Ishikawa (cell line): ENCODE results near the gene RNF4.

Experiments used
- CEBPB ChIP-seq: IDR thresholded peaks from 2 replicates; pipeline ENCODE4 v1.6.1; 2012
- CREB1 ChIP-seq: IDR thresholded peaks from 2 replicates; pipeline ENCODE4 v1.6.1; 2012; ENCODE audit warnings: low read depth
- EGR1 ChIP-seq: IDR thresholded peaks from 2 replicates; pipeline ENCODE4 v1.6.1; 2012
- EP300 ChIP-seq: IDR thresholded peaks from 2 replicates; pipeline ENCODE4 v1.6.1; 2012; ENCODE audit warnings: borderline replicate concordance
- FOXM1 ChIP-seq: IDR thresholded peaks from 2 replicates; pipeline ENCODE4 v1.6.1; 2012; ENCODE audit warnings: low read depth, borderline replicate concordance
- NFIC ChIP-seq: IDR thresholded peaks from 2 replicates; pipeline ENCODE4 v1.6.1; 2012
- RAD21 ChIP-seq: IDR thresholded peaks from 2 replicates; pipeline ENCODE4 v1.6.1; 2012; ENCODE audit warnings: low read depth
- TAF1 ChIP-seq: IDR thresholded peaks from 2 replicates; pipeline ENCODE4 v1.6.1; 2012; ENCODE audit warnings: low read depth, mild to moderate bottlenecking
- TCF12 ChIP-seq: IDR thresholded peaks from 2 replicates; pipeline ENCODE4 v1.6.1; 2012; ENCODE audit warnings: low read depth
- TEAD4 ChIP-seq: IDR thresholded peaks from 2 replicates; pipeline ENCODE4 v1.6.1; 2012
- YY1 ChIP-seq: IDR thresholded peaks from 2 replicates; pipeline ENCODE4 v1.6.1; 2012; ENCODE audit warnings: low read depth
- ZBTB7A ChIP-seq: IDR thresholded peaks from 2 replicates; pipeline ENCODE4 v1.6.1; 2012; ENCODE audit warnings: low read depth
- TF ChIP-seq, protein P1 (sequence below): IDR thresholded peaks from 2 replicates; pipeline ENCODE4 v1.6.1; 2012
- TF ChIP-seq, protein P2 (sequence below): IDR thresholded peaks from 2 replicates; pipeline ENCODE4 v1.6.1; 2012; ENCODE audit warnings: low read depth, mild to moderate bottlenecking
- TF ChIP-seq, protein P3 (sequence below): IDR thresholded peaks from 2 replicates; pipeline ENCODE4 v1.6.1; 2012

RNF4 gene

DNA sequence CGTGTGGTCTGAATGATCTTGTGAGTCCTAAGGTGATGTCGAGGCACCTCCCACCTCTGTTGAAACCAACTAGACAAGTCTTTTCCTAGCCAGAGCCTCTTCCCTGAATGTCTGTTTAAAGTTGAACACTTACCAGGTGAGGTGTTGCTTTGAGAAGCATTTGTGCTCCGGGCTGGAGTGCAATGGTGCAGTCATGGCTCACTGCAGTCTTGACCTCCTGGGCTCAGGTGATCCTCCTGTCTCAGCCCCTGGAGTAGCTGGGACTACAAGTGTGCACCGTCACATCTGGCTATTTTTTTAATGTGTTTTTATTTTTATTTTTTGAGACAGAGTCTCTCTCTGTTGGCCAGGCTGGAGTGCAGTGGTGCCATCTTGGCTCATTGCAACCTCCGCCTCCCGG, 18.1 kb downstream of the RNF4 start:
- no peak for TF ChIP-seq CEBPB
- no peak for TF ChIP-seq TEAD4
- no peak for TF ChIP-seq CREB1
- no peak for TF ChIP-seq EP300
- TF ChIP-seq FOXM1, result no peak
- TF ChIP-seq TAF1, result no peak
- TF ChIP-seq, protein P1, sequence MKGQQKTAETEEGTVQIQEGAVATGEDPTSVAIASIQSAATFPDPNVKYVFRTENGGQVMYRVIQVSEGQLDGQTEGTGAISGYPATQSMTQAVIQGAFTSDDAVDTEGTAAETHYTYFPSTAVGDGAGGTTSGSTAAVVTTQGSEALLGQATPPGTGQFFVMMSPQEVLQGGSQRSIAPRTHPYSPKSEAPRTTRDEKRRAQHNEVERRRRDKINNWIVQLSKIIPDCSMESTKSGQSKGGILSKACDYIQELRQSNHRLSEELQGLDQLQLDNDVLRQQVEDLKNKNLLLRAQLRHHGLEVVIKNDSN, result no peak

DNA sequence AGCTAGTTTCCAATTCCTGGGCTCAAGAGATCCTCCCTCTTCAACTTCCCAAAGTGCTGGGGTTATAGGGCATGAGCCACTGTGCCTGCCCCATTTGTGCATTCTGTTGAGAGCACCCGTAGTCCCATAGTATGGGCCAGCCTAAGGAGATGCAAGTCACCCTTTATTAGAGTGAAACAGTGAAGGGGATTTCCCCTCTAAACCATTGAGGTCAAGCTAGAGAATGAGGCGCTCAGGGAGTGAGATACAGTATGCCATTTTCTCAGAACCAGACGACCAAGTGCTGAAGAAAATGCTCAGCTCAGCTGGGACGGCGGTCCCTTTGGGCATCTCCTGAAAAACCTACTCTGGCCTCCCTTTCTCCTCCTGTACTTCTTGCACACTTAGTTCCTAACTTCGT, 18.7 kb downstream of the RNF4 start:
- TF ChIP-seq, protein P2, sequence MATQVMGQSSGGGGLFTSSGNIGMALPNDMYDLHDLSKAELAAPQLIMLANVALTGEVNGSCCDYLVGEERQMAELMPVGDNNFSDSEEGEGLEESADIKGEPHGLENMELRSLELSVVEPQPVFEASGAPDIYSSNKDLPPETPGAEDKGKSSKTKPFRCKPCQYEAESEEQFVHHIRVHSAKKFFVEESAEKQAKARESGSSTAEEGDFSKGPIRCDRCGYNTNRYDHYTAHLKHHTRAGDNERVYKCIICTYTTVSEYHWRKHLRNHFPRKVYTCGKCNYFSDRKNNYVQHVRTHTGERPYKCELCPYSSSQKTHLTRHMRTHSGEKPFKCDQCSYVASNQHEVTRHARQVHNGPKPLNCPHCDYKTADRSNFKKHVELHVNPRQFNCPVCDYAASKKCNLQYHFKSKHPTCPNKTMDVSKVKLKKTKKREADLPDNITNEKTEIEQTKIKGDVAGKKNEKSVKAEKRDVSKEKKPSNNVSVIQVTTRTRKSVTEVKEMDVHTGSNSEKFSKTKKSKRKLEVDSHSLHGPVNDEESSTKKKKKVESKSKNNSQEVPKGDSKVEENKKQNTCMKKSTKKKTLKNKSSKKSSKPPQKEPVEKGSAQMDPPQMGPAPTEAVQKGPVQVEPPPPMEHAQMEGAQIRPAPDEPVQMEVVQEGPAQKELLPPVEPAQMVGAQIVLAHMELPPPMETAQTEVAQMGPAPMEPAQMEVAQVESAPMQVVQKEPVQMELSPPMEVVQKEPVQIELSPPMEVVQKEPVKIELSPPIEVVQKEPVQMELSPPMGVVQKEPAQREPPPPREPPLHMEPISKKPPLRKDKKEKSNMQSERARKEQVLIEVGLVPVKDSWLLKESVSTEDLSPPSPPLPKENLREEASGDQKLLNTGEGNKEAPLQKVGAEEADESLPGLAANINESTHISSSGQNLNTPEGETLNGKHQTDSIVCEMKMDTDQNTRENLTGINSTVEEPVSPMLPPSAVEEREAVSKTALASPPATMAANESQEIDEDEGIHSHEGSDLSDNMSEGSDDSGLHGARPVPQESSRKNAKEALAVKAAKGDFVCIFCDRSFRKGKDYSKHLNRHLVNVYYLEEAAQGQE, result no peak
- TF ChIP-seq, protein P1, result no peak
- TF ChIP-seq TCF12 (no peak), RAD21 (no peak), CEBPB (no peak), NFIC (no peak), CREB1 (no peak), TEAD4 (no peak), YY1 (no peak), TAF1 (no peak), FOXM1 (no peak), ZBTB7A (no peak), EGR1 (no peak), EP300 (no peak)
- TF ChIP-seq, protein P3, sequence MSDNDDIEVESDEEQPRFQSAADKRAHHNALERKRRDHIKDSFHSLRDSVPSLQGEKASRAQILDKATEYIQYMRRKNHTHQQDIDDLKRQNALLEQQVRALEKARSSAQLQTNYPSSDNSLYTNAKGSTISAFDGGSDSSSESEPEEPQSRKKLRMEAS, result no peak

- TF ChIP-seq NFIC, result no peak
Measured at GRCh38 chr4:2489081-2489805, 20.3 kb downstream of the RNF4 start.

DNA sequence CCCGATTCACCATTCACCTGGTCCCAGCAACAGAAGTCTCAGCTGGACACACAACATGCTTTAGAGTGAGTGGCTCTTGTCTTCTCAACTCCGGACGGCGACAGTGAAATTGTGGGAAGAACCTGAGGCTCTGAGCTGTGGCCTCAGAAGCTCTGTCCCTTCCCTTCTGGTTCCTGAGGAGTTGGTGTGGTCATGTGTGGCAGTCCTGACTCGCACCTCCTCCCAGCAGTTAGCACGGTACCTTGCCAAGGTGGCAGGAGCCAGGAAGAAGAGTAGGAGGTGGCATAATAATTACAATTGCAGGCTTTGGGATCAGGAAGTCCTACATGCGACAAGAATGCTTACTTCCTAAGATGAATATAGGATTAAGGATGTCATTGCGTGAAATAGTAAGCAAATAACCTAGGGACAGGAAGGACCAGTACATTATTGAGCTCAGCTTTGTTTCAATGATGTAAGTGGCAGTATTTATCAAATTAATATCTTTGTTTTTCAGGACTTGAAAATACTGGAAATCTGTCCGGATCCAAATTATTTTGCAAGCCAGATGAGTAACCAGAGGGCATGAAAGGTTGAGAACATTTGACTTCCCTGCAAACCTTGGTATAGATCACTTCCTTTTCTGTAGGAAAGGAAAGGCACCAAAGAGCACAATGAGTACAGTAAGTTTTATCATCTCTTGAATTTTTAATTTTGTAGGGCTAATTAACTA, 21.1 kb downstream of the RNF4 start:
- TF ChIP-seq TAF1 (no peak), TCF12 (no peak), TEAD4 (no peak), ZBTB7A (no peak), EGR1 (no peak), EP300 (no peak), YY1 (no peak), RAD21 (no peak), FOXM1 (no peak), CEBPB (no peak), NFIC (no peak), CREB1 (no peak)
- TF ChIP-seq, protein P3, result no peak
- TF ChIP-seq, protein P1, result no peak
- TF ChIP-seq, protein P2, result no peak

DNA sequence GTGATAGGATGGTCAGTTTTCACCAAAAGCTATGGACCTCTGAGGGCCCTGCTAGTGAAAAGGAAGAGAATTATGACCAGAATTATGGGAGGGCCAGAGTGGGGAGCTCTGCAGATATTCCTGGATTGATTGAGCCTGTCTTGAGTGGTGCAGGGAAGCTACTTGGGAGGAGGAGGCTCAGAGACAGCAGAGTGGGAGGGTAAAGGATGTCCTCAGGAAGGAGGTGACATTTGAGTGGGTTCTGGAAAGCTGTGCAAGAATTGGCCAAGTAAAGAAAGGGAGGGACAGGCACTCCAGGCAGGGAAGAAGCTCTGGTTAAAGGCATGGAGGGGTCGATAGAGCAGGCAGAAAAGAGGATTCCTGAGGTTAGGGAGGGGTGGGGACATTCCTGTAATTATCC, 24.1 kb downstream of the RNF4 start:
- TF ChIP-seq TEAD4 (no peak), RAD21 (no peak), FOXM1 (no peak), TAF1 (no peak), TCF12 (no peak), ZBTB7A (no peak), EGR1 (no peak), EP300 (no peak), NFIC (no peak), CEBPB (no peak), CREB1 (no peak), YY1 (no peak)
- TF ChIP-seq, protein P2, result no peak
- TF ChIP-seq, protein P1, result no peak
- TF ChIP-seq, protein P3, result no peak
